ENCODE results near the gene CLEC11A. TPM values are rescaled to one million over a fixed set of nuclear protein-coding genes. Genes with fewer than 3 reads are reported as not detected.

CLEC11A gene
- total and polyA plus RNA-seq, 2 of the 8 experiments (the other 6 are each of a cell fraction or from before 2014, with no cell fraction given), result 4.3 to 17.4 TPM

DNA sequence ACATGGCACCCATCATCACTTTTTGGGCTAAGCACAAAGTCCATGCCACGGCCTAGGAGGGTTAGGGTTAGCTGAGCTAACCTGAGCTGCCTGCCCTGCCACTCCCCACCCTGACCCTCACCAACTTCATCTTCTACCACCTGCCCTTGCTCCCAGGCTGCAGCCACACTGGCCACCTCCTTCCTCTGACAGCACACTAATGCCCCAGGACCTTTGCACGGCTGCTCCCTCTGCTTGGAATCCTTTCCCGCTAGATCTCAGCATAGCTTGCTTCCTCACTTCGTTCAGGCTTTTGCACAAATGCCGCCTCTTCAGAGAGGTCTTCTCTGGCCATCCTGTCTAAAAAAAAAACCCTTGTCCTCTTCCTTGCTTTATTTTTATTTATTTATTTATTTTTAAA, 16.8 kb upstream of the CLEC11A start:
- Histone ChIP-seq H4K20me1 (replicated peaks in 1 of 2; ENCODE audit: control insufficient read depth in 1 of 2, insufficient read depth in 2 of 2, low read length in 2 of 2) (peaks cover 0 to 3% of the 10 kb centered on the region in 2 experiments), H3K27ac (ENCODE audit: low read depth, low read length) (no peak overlapping the region), H2BK120ac (replicated peaks; ENCODE audit: low read depth, low read length) (no peak overlapping the region), H2BK15ac (ENCODE audit: low read length) (no peak overlapping the region), H3K79me2 (ENCODE audit: control insufficient read depth in 1 of 2, insufficient read depth in 2 of 2, low read length in 2 of 2) (no peaks in the 10 kb centered on the region), H3K4me1 (replicated peaks in 1 of 4; ENCODE audit: control insufficient read depth in 3 of 4, insufficient read depth in 4 of 4, low read length in 3 of 4) (peaks cover 0 to 3% (median under 1%) of the 10 kb centered on the region in 4 experiments; a peak in 5 of 7 replicates), H4K5ac (ENCODE audit: insufficient read length, low read depth, low read length) (no peak overlapping the region), H2BK5ac (ENCODE audit: low read depth, low read length) (no peak overlapping the region), H2AFZ (ENCODE audit: low read length) (no peak overlapping the region), H2BK20ac (ENCODE audit: low read length) (no peak overlapping the region), H3K14ac (ENCODE audit: insufficient read length) (no peak overlapping the region), H3K9me3 (ENCODE audit: insufficient read depth in 2 of 2, low read depth in 1 of 2, low read length in 1 of 2) (no peaks in the 10 kb centered on the region), H4K8ac (ENCODE audit: extremely low read depth, insufficient read depth, low read length) (no peak overlapping the region), H3K9ac (replicated peaks in 1 of 4; ENCODE audit: extremely low read depth in 1 of 4, low read depth in 3 of 4, low read length in 3 of 4) (no peak overlapping the region), H2BK12ac (ENCODE audit: low read depth, low read length) (0 out of 2 replicates have a peak overlapping the region, but pooled peaks have one; percentile 39), H3K23ac (ENCODE audit: insufficient read length) (no peak overlapping the region), H3K4me2 (ENCODE audit: insufficient read depth in 1 of 2, low read depth in 2 of 2, low read length in 2 of 2) (no peak overlapping the region), H3K4me3 (ENCODE audit: extremely low read depth in 1 of 4, insufficient read depth in 2 of 4, low read depth in 3 of 4, low read length in 4 of 4) (no peak overlapping the region), H3K27me3 (replicated peaks in 1 of 4; ENCODE audit: control insufficient read depth in 3 of 4, extremely low read depth in 1 of 4, insufficient read depth in 3 of 4, low read length in 3 of 4) (peaks cover 0 to 6% (median 4%) of the 10 kb centered on the region in 4 experiments; a peak in 3 of 7 replicates), H3K56ac (replicated peaks; ENCODE audit: insufficient read length, low read depth, low read length) (no peak overlapping the region), H3K18ac (ENCODE audit: extremely low read depth, low read length) (no peak overlapping the region), H2AK5ac (ENCODE audit: low read depth, low read length) (0 out of 2 replicates have a peak overlapping the region, but pooled peaks have one; percentile 39), H3K36me3 (ENCODE audit: control insufficient read depth in 2 of 4, insufficient read depth in 4 of 4, low read length in 3 of 4) (no peaks in the 10 kb centered on the region), H4K91ac (replicated peaks; ENCODE audit: insufficient read length, low read length) (no peak overlapping the region), H3K23me2 (ENCODE audit: low read depth, low read length) (no peaks in the 10 kb centered on the region; the same call in 1 of the 2 replicates), H3K4ac (replicated peaks; ENCODE audit: insufficient read length, low read depth, low read length) (no peak overlapping the region), H3K79me1 (ENCODE audit: low read depth, low read length) (no peaks in the 10 kb centered on the region; the same call in 1 of the 2 replicates)
- DNase-seq (ENCODE audit: low read depth in 1 of 2, low spot score in 2 of 2) (no peak), FAIRE-seq (no peak)
- no peak for TF ChIP-seq RXRA (IDR thresholded peaks at IDR 0.05; ENCODE audit: insufficient read depth, low read depth, low read length)
- TF ChIP-seq KDM1A (IDR thresholded peaks at IDR 0.05; ENCODE audit: borderline replicate concordance, low read length), result 0 out of 2 replicates have a peak, but pooled peaks have one; percentile 25
- ChIA-PET CTCF (ENCODE audit: partially characterized antibody) (interaction anchor here (0.7 to 7.0 kb wide), 10 partner anchors 11 to 216 kb away, joined by 3 to 170 read pairs (median 7); partner anchors contain the start of gene SHANK1), POLR2A (ENCODE audit: partially characterized antibody) (interaction anchor here (5.4 kb wide), 1 partner anchor 87 kb away, joined by 34 read pairs; no protein-coding TSS in a partner anchor)
- 72% methylated on average over 5 of the region's 5 CpGs; no CpG with 5 or more reads in 1 of the 2 experiments for WGBS, 2 experiments (ENCODE audit: extremely low coverage in 1 of 2, insufficient coverage in 1 of 2, insufficient read length in 1 of 2, insufficient replicate concordance in 2 of 2, low coverage in 1 of 2, low lambda C conversion rate in 2 of 2, missing lambda C conversion rate in 1 of 2)
